ENCODE measurements around the gene DAB2IP. TPM values are rescaled to one million over a fixed set of nuclear protein-coding genes. Genes with fewer than 3 reads are reported as not detected.

Gene DAB2IP
- total and polyA plus RNA-seq, 9 donors = 26.3 to 49.0 (median 39.3) TPM

DNA sequence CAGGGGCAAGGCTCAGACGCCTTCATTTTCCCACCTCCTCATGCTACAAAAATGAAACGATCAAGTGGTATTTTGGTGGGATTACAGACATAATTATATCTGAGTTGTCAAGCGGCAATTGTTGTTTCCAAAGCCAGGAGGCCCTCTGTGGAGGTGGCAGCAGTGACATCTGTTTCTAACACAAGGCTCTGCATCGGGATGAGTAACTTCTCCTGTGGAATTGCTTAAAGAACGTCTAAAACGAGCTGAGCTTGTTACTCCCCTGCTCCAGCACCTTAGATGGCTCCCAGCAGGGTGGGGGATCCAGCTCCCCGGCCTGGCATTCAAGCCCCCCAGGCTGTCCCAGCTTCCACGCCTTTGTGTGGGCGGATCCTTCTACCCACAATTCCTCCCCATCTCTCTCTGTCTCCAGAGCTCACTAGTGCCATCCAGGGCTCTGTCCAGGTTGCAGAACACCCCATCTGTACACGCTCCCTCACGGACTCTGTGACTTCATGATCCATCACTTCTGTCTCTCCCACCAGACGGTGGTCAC, 36.8 kb downstream of the DAB2IP start:
- Histone ChIP-seq H3K27me3 (ENCODE audit: control insufficient read depth, insufficient read depth, low read length) (no peaks in the 10 kb centered on the region), H3K4me3 (ENCODE audit: low read length) (no peak overlapping the region), H3K36me3 (ENCODE audit: control insufficient read depth, insufficient read depth, low read length) (peaks cover 32% of the 10 kb centered on the region), H3K4me1 (ENCODE audit: control insufficient read depth, insufficient read depth, low read length) (peaks cover 33% of the 10 kb centered on the region), H3K9me3 (replicated peaks; ENCODE audit: control insufficient read depth, low read depth, low read length) (no peaks in the 10 kb centered on the region), H3K27ac (ENCODE audit: low read length) (no peak overlapping the region)
- 68% methylated on average over 11 of the region's 12 CpGs for WGBS (ENCODE audit: insufficient coverage)
- DNase-seq = no peak

DNA sequence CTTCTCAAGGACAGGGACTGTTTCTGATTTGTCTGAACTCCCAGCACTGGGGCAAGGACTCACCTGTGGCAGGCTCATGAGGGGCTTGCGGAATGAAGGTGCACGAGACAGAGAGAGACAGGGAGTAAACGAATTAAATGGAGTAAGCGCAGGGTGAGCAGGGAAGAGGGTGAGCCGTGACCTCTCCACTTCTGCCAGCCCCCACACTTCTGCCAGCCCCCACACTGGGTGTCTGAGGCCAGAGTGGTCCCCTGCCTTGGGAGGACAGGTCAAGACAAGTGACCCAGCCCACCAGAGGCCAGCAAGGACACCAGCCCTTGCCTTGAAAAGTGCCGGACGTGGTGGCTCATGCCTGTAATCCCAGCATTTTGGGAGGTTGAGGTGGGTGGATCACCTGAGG, 37.2 kb downstream of the DAB2IP start:
- no peak overlapping the region for H3K4me3 ChIP-seq (ENCODE audit: low read length)
- WGBS (ENCODE audit: insufficient coverage) = 88% methylated on average over 6 of the region's 7 CpGs
- H3K27ac ChIP-seq (ENCODE audit: low read length) = no peak overlapping the region
- peaks cover 37% of the 10 kb centered on the region for H3K4me1 ChIP-seq (ENCODE audit: control insufficient read depth, insufficient read depth, low read length)
- DNase-seq = no peak
- H3K27me3 ChIP-seq (ENCODE audit: control insufficient read depth, insufficient read depth, low read length) = no peaks in the 10 kb centered on the region
- H3K9me3 ChIP-seq (replicated peaks; ENCODE audit: control insufficient read depth, low read depth, low read length) = no peaks in the 10 kb centered on the region
- H3K36me3 ChIP-seq (ENCODE audit: control insufficient read depth, insufficient read depth, low read length) = peaks cover 28% of the 10 kb centered on the region

DNA sequence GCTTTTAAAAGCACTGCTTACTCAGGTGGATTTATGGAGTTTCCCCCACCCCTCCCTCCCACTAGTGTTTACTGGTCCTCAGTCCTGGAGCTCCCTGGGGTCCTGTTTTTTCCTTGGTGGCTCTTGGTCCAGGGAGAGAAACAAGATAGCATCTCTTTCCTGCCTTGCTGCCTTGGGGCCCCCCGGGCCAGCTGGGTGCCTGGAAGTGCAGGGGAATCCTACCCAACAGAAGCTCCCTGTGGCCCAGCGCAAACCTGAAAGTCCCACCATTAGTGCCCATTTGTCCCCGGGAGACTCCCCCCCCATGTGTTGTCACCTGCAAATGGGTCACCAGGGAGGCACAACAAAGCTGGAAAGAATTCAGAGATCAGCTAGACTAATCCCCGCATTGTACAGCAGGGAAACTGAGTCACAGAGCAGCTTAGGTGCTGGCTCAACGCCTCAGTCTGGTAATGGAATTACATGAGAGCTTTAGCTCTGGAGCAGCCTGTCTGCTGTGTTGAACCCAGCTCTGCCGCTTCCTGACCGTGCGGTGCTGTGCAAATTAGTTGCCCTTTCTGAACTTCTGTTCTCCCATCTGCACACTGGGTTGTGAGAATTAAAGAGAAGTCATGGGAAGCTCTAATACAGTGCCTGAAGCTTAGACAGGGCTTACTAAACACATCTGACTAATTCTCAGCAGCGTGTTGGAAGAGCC, 38.2 kb downstream of the DAB2IP start:
- Histone ChIP-seq H3K27me3 (ENCODE audit: control insufficient read depth, insufficient read depth, low read length) (no peaks in the 10 kb centered on the region), H3K4me3 (ENCODE audit: low read length) (no peak overlapping the region), H3K4me1 (ENCODE audit: control insufficient read depth, insufficient read depth, low read length) (peaks cover 37% of the 10 kb centered on the region), H3K27ac (ENCODE audit: low read length) (no peak overlapping the region), H3K36me3 (ENCODE audit: control insufficient read depth, insufficient read depth, low read length) (peaks cover 20% of the 10 kb centered on the region), H3K9me3 (replicated peaks; ENCODE audit: control insufficient read depth, low read depth, low read length) (no peaks in the 10 kb centered on the region)
- WGBS (ENCODE audit: insufficient coverage) = 75% methylated on average over 4 of the region's 9 CpGs
- DNase-seq = no peak

DNA sequence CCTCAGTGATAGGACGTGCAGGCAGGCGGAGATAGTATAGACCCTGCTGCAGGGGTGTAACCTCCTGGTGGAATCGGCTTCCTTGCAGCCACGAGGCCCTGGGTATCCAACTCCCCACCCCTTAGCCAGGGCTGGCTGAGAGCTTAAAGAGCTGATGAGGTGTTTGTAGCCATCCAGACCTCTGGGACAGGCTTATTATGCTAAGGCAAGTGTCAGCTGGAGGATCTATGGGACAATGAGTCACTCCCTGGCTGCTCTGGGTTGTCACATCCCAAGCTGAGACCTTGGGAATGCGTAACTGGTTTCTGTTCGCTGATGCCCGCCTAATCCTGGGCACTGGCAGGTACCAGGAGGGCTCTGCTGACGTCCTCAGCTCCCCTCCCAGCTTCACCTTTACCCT, 38.9 kb downstream of the DAB2IP start:
- WGBS (ENCODE audit: insufficient coverage) = no CpG with 5 or more reads among the region's 8 CpGs
- Histone ChIP-seq H3K4me1 (ENCODE audit: control insufficient read depth, insufficient read depth, low read length) (peaks cover 37% of the 10 kb centered on the region), H3K4me3 (ENCODE audit: low read length) (no peak overlapping the region), H3K27ac (ENCODE audit: low read length) (no peak overlapping the region), H3K9me3 (replicated peaks; ENCODE audit: control insufficient read depth, low read depth, low read length) (no peaks in the 10 kb centered on the region), H3K27me3 (ENCODE audit: control insufficient read depth, insufficient read depth, low read length) (no peaks in the 10 kb centered on the region), H3K36me3 (ENCODE audit: control insufficient read depth, insufficient read depth, low read length) (peaks cover 18% of the 10 kb centered on the region)
- DNase-seq = no peak

DNA sequence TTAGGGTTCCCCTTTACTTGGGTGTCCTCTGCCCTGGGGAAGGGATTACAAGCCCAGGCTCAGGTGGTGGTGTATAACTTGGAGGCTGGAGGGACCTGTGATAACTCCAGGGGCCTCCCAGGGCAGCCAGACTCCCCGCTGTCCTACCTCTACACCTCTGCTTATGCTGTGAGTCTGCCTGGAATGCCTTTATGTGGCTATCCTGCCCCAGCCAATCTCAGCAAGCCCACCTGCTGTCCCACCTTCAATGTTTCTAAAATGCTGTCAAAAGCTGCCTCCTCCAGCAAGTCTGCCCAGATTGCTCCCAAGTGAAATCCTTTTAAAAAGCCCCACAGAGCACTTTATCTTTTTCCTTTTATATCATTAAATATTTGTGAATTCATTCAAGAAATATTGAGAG, 39.3 kb downstream of the DAB2IP start:
- WGBS (ENCODE audit: insufficient coverage) = 80% methylated on average over 1 of the region's 1 CpG
- Histone ChIP-seq H3K27ac (ENCODE audit: low read length) (no peak overlapping the region), H3K27me3 (ENCODE audit: control insufficient read depth, insufficient read depth, low read length) (no peaks in the 10 kb centered on the region), H3K4me1 (ENCODE audit: control insufficient read depth, insufficient read depth, low read length) (peaks cover 37% of the 10 kb centered on the region), H3K36me3 (ENCODE audit: control insufficient read depth, insufficient read depth, low read length) (peaks cover 14% of the 10 kb centered on the region), H3K4me3 (ENCODE audit: low read length) (no peak overlapping the region), H3K9me3 (replicated peaks; ENCODE audit: control insufficient read depth, low read depth, low read length) (no peaks in the 10 kb centered on the region)
- DNase-seq = no peak

DNA sequence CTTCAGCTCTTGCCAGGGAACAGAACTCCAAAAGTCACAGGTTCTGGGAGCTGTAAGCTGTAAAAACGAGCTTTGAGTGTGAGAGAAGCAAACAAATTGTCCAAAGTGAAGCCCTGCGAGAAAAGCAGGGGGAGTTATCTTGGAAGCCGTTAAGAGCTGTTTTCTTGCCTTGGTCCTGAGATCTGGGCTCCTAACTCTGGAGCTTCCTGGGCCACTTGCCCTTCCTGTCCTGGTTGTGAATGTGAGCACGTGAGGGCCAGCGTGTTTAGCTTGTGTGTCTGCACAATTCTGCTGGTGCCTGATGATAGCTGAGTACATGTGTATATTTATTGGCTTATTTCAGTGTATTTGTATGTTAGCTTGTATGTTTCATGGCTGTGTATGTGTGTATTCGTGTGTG, 40.5 kb downstream of the DAB2IP start:
- no peak overlapping the region for H3K4me3 ChIP-seq (ENCODE audit: low read length)
- peak; percentile 23 for DNase-seq
- H3K27me3 ChIP-seq (ENCODE audit: control insufficient read depth, insufficient read depth, low read length) = no peaks in the 10 kb centered on the region
- no peak overlapping the region for H3K27ac ChIP-seq (ENCODE audit: low read length)
- WGBS (ENCODE audit: insufficient coverage) = 37% methylated on average over 6 of the region's 6 CpGs
- H3K4me1 ChIP-seq (ENCODE audit: control insufficient read depth, insufficient read depth, low read length) = peaks cover 28% of the 10 kb centered on the region
- peaks cover 11% of the 10 kb centered on the region for H3K36me3 ChIP-seq (ENCODE audit: control insufficient read depth, insufficient read depth, low read length)
- no peaks in the 10 kb centered on the region for H3K9me3 ChIP-seq (replicated peaks; ENCODE audit: control insufficient read depth, low read depth, low read length)

DNA sequence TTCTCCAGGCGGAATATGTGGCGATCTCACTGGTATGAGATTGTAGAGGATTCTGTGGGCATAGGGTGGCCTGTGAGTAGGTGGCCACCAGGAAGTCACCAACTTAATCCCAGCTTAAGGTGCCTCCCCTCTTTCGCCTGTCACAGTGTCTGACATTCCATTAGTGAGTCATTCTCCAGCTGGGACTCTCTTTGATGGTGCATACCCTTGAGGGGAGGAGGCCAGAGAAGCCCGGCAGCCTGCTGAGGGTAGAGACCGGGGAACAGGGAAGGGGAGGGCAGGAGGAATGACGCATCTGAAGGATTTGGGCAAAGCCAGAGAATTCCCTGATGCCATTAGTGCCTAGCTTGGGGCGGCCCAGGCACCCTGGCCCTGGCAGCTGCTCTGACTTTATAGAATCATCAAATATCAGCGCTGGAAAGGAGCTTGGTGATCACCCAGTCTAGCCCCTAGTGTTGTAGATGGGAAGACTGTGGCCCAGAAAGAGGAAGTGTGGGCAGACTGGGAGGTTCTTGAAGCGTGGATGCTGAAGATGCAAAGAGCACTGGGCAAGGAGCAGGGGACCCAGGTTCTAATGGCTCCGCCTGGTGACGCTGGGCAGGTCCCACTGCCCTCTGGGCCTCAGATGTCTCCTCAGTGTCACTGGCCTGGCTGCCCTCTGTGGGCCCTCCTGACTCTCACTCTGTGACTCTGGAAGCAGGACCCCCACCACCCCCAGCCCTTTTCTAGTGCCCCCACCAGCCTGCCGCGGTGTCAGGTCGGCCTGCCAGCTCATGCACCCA, 41.4 kb downstream of the DAB2IP start:
- H3K36me3 ChIP-seq (ENCODE audit: control insufficient read depth, insufficient read depth, low read length) = peaks cover 11% of the 10 kb centered on the region
- 86% methylated on average over 7 of the region's 14 CpGs for whole genome bisulfite sequencing (ENCODE audit: insufficient coverage)
- peaks cover 23% of the 10 kb centered on the region for H3K4me1 ChIP-seq (ENCODE audit: control insufficient read depth, insufficient read depth, low read length)
- no peaks in the 10 kb centered on the region for H3K27me3 ChIP-seq (ENCODE audit: control insufficient read depth, insufficient read depth, low read length)
- no peaks in the 10 kb centered on the region for H3K9me3 ChIP-seq (replicated peaks; ENCODE audit: control insufficient read depth, low read depth, low read length)
- peak; percentile 44 for DNase-seq
- H3K27ac ChIP-seq (ENCODE audit: low read length) = no peak overlapping the region
- H3K4me3 ChIP-seq (ENCODE audit: low read length) = no peak overlapping the region

DNA sequence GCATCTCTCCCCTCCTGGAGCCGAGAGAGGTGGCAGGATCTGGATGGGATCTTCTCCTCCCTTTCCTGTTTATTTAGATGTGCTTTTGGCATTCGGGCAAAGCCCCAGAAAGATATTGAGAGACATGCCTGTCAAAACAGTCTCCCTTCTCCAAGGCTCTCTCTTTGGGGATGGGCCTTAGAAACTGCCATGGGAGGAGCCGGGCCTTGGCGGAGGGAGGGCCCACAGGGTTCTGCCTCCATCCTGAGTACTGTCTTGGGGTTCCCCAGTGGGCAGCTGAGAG, 41.9 kb downstream of the DAB2IP start:
- Histone ChIP-seq H3K27ac (ENCODE audit: low read length) (no peak overlapping the region), H3K27me3 (ENCODE audit: control insufficient read depth, insufficient read depth, low read length) (peaks cover 4% of the 10 kb centered on the region), H3K4me3 (ENCODE audit: low read length) (no peak overlapping the region), H3K9me3 (replicated peaks; ENCODE audit: control insufficient read depth, low read depth, low read length) (no peaks in the 10 kb centered on the region), H3K36me3 (ENCODE audit: control insufficient read depth, insufficient read depth, low read length) (peaks cover 6% of the 10 kb centered on the region), H3K4me1 (ENCODE audit: control insufficient read depth, insufficient read depth, low read length) (peaks cover 25% of the 10 kb centered on the region)
- no peak for DNase-seq
- 87% methylated on average over 3 of the region's 4 CpGs for WGBS (ENCODE audit: insufficient coverage)

DNA sequence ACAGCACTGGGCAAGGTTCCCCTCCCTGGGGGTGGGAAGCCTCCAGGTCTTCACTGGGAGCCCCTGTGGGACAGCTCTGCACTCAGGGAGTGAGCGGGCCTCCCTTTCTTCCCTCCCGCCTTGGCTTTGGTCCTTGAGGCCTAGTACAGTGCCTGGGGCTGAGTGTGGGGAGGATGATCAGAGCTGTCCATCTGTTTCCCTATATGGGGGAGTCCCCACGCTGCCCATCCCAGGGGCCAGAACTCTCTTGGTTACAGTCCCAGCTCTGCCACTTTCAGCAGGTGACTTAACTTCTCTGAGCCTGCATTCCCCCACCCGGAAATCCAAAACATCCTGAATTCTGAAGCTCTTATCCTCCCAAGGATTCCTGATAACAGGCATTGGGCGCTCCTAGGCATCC, 42.6 kb downstream of the DAB2IP start:
- H3K4me3 ChIP-seq (ENCODE audit: low read length) = no peak overlapping the region
- DNase-seq = no peak
- peaks cover 3% of the 10 kb centered on the region for H3K36me3 ChIP-seq (ENCODE audit: control insufficient read depth, insufficient read depth, low read length)
- H3K27me3 ChIP-seq (ENCODE audit: control insufficient read depth, insufficient read depth, low read length) = peaks cover 6% of the 10 kb centered on the region
- no peak overlapping the region for H3K27ac ChIP-seq (ENCODE audit: low read length)
- H3K4me1 ChIP-seq (ENCODE audit: control insufficient read depth, insufficient read depth, low read length) = peaks cover 29% of the 10 kb centered on the region
- no peaks in the 10 kb centered on the region for H3K9me3 ChIP-seq (replicated peaks; ENCODE audit: control insufficient read depth, low read depth, low read length)
- no CpG with 5 or more reads among the region's 5 CpGs for WGBS (ENCODE audit: insufficient coverage)

DNA sequence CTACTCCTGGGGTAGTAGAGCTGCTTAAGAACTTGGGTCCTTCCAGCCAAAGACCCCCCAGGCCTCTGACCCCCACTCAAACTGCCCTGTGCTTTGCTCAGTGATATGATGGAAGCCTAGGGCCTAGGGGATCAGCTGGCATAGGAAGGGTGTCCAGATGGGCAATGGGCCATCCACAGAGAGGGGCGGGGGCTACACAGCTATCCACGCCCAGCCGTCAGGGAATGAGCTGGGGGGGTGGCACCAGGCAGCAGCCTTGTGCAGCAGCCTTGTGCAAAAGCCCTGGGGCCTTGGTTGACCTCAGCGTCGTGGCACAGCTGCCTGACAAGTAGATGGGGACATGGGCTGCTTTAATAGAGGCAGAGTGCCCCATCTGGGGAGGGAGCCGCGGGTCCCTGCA, 43.2 kb downstream of the DAB2IP start:
- Histone ChIP-seq H3K4me1 (ENCODE audit: control insufficient read depth, insufficient read depth, low read length) (peaks cover 31% of the 10 kb centered on the region), H3K27ac (ENCODE audit: low read length) (no peak overlapping the region), H3K4me3 (ENCODE audit: low read length) (no peak overlapping the region), H3K36me3 (ENCODE audit: control insufficient read depth, insufficient read depth, low read length) (peaks cover 3% of the 10 kb centered on the region), H3K27me3 (ENCODE audit: control insufficient read depth, insufficient read depth, low read length) (peaks cover 8% of the 10 kb centered on the region), H3K9me3 (replicated peaks; ENCODE audit: control insufficient read depth, low read depth, low read length) (no peaks in the 10 kb centered on the region)
- no peak for DNase-seq
- WGBS (ENCODE audit: insufficient coverage) = 84% methylated on average over 6 of the region's 7 CpGs

Data from muscle of leg (tissue), 11 donors.